ENCODE data around the gene KCNS3.

- TF ChIP-seq CEBPB (IDR thresholded peaks at IDR 0.05) (no peak), REST (IDR thresholded peaks at IDR 0.05; ENCODE audit: low read depth) (no peak), FOXM1 (IDR thresholded peaks at IDR 0.05; ENCODE audit: borderline replicate concordance, low read depth) (no peak), CREB1 (IDR thresholded peaks at IDR 0.05; ENCODE audit: low read depth) (no peak), EP300 (IDR thresholded peaks at IDR 0.05; ENCODE audit: borderline replicate concordance) (no peak), MAX (IDR thresholded peaks at IDR 0.05) (no peak), RAD21 (IDR thresholded peaks at IDR 0.05; ENCODE audit: low read depth) (no peak), TCF12 (IDR thresholded peaks at IDR 0.05; ENCODE audit: low read depth) (no peak), ZBTB7A (IDR thresholded peaks at IDR 0.05; ENCODE audit: low read depth) (no peak), USF1 (IDR thresholded peaks at IDR 0.05) (no peak), NFIC (IDR thresholded peaks at IDR 0.05) (no peak), TAF1 (IDR thresholded peaks at IDR 0.05; ENCODE audit: low read depth) (no peak)
These were observed 33.8 kb downstream of the KCNS3 start for GRCh38 chr2:17912266-17912691.
